Endodermal cell (in vitro differentiated cells): Measurements from ENCODE around the gene BAG5. TPM values are rescaled to one million over a fixed set of nuclear protein-coding genes. Genes with fewer than 3 reads are reported as not detected.

Experiments used
- DNase-seq: peaks from one replicate; pipeline ENCODE4 v3.0.0-alpha.2; 2017
- H3K27ac ChIP-seq: 2 replicates; pipeline ENCODE4 v1.5.1; 2013; ENCODE audit warnings: mild to moderate bottlenecking, low read depth, low read length, moderate library complexity
- H3K27me3 ChIP-seq: 2 replicates; pipeline ENCODE4 v1.6.1; 2013; ENCODE audit warnings: mild to moderate bottlenecking, low read length, moderate library complexity; ENCODE audit not compliant: insufficient read depth, control insufficient read depth, poor library complexity, severe bottlenecking
- H3K36me3 ChIP-seq: 2 replicates; pipeline ENCODE4 v1.7.0; 2013; ENCODE audit warnings: mild to moderate bottlenecking, low read length, moderate library complexity; ENCODE audit not compliant: control insufficient read depth, insufficient read depth
- H3K4me1 ChIP-seq: one replicate; pipeline ENCODE4 v1.7.0; 2013; ENCODE audit warnings: low read length; ENCODE audit not compliant: control insufficient read depth, insufficient read depth
- H3K4me3 ChIP-seq: 2 replicates; pipeline ENCODE4 v1.5.1; 2013; ENCODE audit warnings: mild to moderate bottlenecking, low read length, moderate library complexity
- H3K9ac ChIP-seq: 2 replicates; pipeline ENCODE4 v1.6.1; 2013; ENCODE audit warnings: mild to moderate bottlenecking, low read length, moderate library complexity; ENCODE audit not compliant: poor library complexity, severe bottlenecking; ENCODE audit errors: extremely low read depth
- H3K9me3 ChIP-seq: 2 replicates; pipeline ENCODE4 v1.6.1; 2013; ENCODE audit warnings: mild to moderate bottlenecking, low read length, moderate library complexity; ENCODE audit not compliant: control insufficient read depth
- H3K27ac Mint-ChIP-seq: 2 replicates; pipeline ENCODE4 v1.8.0; 2020; ENCODE audit warnings: mixed read lengths
- H3K27me3 Mint-ChIP-seq: 2 replicates; pipeline ENCODE4 v1.8.0; 2021; ENCODE audit warnings: mild to moderate bottlenecking, mixed read lengths; ENCODE audit not compliant: insufficient read depth
- H3K36me3 Mint-ChIP-seq: 2 replicates; pipeline ENCODE4 v1.8.0; 2020; ENCODE audit warnings: low read depth, mixed read lengths
- H3K4me1 Mint-ChIP-seq: 2 replicates; pipeline ENCODE4 v1.8.0; 2020; ENCODE audit warnings: mixed read lengths
- H3K4me3 Mint-ChIP-seq: 2 replicates; pipeline ENCODE4 v1.8.0; 2020; ENCODE audit warnings: mild to moderate bottlenecking, moderate library complexity, mixed read lengths
- H3K9me3 Mint-ChIP-seq: 2 replicates; pipeline ENCODE4 v1.8.0; 2020; ENCODE audit warnings: mild to moderate bottlenecking, mixed read lengths
- WGBS, 2 experiments: methylation state at CpG; one replicate each; pipeline versions ENCODE4 v1.1.5 to v1.1.7; 2013; ENCODE audit warnings: missing lambda C conversion rate in 2 of 2, mixed read lengths in 1 of 2; ENCODE audit not compliant: insufficient coverage in 1 of 2, insufficient read length in 1 of 2; 5-methylcytosine and 5-hydroxymethylcytosine counted together
- total RNA-seq, 2 donors: library from RNA; stranded (reverse); fragmentation: NEBNext Ultra II Directional in 1 of 2; extraction: Animal tissue kit (Norgen Biotek cat#: 25700) in 1 of 2; gene quantifications; 2 replicates in 1 of 2; 3 replicates in 1 of 2; pipeline ENCODE4 v1.2.1, GENCODE V29; 2021
- TF ChIP-seq, protein P1 (sequence below): fragments of 200-600 bp; sonication (generic); conservative IDR thresholded peaks from 2 replicates; pipeline ENCODE4 v1.5.0; 2021; ENCODE audit warnings: antibody characterized with exemption, mild to moderate bottlenecking

The BAG5 gene
- total RNA-seq, 2 donors from 2014 or later, result 27.6 to 28.1 TPM

DNA sequence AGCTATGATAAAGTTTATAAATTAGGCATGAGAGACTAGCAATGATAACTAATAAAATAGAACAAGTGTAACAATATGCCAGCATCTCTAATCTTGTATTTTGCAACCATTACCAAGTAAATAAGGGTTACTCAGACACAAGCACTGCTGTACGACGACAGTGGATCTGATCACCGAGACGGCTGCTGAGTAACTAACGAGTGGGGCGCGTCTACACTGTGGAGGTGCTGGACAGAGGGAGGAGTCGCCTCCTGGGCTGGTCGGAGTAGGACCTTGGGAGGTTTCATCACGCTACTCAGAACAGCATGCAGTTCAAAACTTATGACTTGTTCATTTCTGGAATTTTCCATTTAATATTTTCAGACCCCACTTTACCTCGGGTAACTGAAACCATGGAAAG, 18.7 kb upstream of the BAG5 start:
- Mint-ChIP-seq H3K4me1 (peaks cover 6% of the 10 kb centered on the region), H3K36me3 (peaks cover 38% of the 10 kb centered on the region), H3K9me3 (no peaks in the 10 kb centered on the region), H3K27ac (no peak overlapping the region), H3K4me3 (no peak overlapping the region), H3K27me3 (no peaks in the 10 kb centered on the region)
- Histone ChIP-seq H3K4me1 (no peaks in the 10 kb centered on the region), H3K27ac (no peak overlapping the region), H3K4me3 (no peak overlapping the region), H3K9ac (no peak overlapping the region), H3K36me3 (peaks cover 16% of the 10 kb centered on the region), H3K27me3 (no peaks in the 10 kb centered on the region), H3K9me3 (no peaks in the 10 kb centered on the region)
- TF ChIP-seq, protein P1, sequence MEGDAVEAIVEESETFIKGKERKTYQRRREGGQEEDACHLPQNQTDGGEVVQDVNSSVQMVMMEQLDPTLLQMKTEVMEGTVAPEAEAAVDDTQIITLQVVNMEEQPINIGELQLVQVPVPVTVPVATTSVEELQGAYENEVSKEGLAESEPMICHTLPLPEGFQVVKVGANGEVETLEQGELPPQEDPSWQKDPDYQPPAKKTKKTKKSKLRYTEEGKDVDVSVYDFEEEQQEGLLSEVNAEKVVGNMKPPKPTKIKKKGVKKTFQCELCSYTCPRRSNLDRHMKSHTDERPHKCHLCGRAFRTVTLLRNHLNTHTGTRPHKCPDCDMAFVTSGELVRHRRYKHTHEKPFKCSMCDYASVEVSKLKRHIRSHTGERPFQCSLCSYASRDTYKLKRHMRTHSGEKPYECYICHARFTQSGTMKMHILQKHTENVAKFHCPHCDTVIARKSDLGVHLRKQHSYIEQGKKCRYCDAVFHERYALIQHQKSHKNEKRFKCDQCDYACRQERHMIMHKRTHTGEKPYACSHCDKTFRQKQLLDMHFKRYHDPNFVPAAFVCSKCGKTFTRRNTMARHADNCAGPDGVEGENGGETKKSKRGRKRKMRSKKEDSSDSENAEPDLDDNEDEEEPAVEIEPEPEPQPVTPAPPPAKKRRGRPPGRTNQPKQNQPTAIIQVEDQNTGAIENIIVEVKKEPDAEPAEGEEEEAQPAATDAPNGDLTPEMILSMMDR, result no peak
- WGBS, 2 experiments, result 98% methylated on average over 11 of the region's 11 CpGs
- no peak for DNase-seq

DNA sequence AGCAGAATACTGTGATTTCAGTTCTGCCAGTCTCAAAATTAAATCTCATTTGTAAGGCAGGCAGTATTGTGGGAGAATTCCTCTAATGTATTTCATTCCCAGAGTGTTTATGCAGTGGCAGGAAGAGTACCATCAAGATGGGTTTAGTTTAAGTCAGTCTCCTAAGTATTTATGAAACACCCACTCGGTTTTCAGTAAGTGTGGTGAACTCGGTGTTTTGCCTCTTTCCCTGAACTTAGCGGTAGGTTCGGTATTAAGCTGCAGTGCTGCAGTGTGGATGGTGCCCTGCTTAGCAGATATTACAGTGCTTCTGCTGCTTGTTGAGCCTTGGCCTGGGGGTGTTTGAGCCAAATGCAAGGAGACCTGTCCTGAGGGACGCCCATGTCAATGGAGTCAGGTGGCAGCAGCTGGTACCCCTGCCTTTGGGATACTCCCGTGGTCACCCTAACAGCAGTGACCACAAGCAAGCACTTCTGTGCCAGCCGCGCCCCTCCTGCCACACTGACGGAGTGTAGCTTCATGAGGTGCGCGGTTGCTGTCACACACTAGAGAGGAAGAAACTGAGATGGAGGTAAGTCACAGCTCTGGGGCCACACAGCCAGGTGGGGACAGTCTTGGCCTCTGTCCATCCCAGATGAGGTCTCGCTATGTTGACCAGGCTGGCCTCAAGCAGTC, 16.1 kb upstream of the BAG5 start:
- H3K4me3 Mint-ChIP-seq, result no peak overlapping the region
- TF ChIP-seq, protein P1, result no peak
- H3K36me3 Mint-ChIP-seq, result peaks cover 39% of the 10 kb centered on the region
- Histone ChIP-seq H3K27ac (no peak overlapping the region), H3K9me3 (no peaks in the 10 kb centered on the region), H3K36me3 (peaks cover 26% of the 10 kb centered on the region), H3K4me3 (no peak overlapping the region), H3K9ac (no peak overlapping the region), H3K27me3 (no peaks in the 10 kb centered on the region), H3K4me1 (no peaks in the 10 kb centered on the region)
- peaks cover 8% of the 10 kb centered on the region for H3K4me1 Mint-ChIP-seq
- H3K9me3 Mint-ChIP-seq, result no peaks in the 10 kb centered on the region
- H3K27me3 Mint-ChIP-seq, result no peaks in the 10 kb centered on the region
- DNase-seq, result no peak
- H3K27ac Mint-ChIP-seq, result no peak overlapping the region
- WGBS, 2 experiments, result 97 to 99% methylated on average over 12 of the region's 12 CpGs

DNA sequence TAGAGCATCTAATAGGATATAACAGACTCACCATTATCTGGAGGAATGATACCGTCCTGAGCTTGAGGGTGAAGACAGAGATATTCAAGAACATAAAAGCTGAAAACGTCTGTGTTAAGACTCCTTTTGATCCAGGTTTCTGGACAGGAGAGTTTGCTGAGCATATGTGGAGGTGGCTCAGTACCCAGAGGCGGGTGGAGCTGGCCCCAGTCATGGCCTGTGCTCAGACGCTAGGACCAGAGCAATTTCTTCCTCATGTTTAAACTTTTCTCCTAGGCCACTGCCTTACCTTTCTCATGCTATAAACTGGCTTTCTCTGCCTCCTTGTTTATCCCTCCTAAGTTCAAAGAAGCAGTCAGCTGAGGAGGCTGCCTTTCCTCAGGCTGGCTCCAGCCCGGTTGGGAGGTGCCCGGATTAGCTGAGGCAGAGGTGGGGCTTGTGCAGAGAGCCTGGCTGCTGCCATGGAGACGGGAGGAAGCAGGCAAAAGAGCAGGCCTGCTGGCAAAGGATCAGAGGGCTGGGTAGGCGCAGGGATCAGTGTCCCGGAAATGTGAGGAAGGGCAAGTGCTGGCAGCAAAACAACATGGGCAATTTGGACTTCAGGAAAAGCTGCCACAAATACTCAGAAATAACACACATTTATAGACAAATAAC, 14.0 kb upstream of the BAG5 start:
- no peaks in the 10 kb centered on the region for H3K9me3 ChIP-seq
- no peak overlapping the region for H3K4me3 Mint-ChIP-seq
- H3K36me3 ChIP-seq, result peaks cover 33% of the 10 kb centered on the region
- H3K4me1 Mint-ChIP-seq, result peaks cover 8% of the 10 kb centered on the region
- H3K36me3 Mint-ChIP-seq, result peaks cover 37% of the 10 kb centered on the region
- TF ChIP-seq, protein P1, result no peak
- H3K4me3 ChIP-seq, result no peak overlapping the region
- H3K27me3 ChIP-seq, result no peaks in the 10 kb centered on the region
- 68 to 78% methylated on average over 4 to 9 of the region's 9 CpGs for WGBS, 2 experiments
- peak overlapping the region; percentile 60 for H3K27ac ChIP-seq
- H3K27me3 Mint-ChIP-seq, result no peaks in the 10 kb centered on the region
- H3K4me1 ChIP-seq, result no peaks in the 10 kb centered on the region
- H3K9me3 Mint-ChIP-seq, result no peaks in the 10 kb centered on the region
- H3K9ac ChIP-seq, result no peak overlapping the region
- peak overlapping the region; percentile 89 for H3K27ac Mint-ChIP-seq
- DNase-seq, result peak; percentile 80
